H9 (cell line): ENCODE data around the gene RAB22A. TPM values are rescaled to one million over a fixed set of nuclear protein-coding genes. Genes with fewer than 3 reads are reported as not detected.

ENCODE experiments used
- DNase-seq: peaks from one replicate; pipeline ENCODE4 v3.0.0-alpha.2; 2017
- H2AFZ ChIP-seq: one replicate; pipeline ENCODE4 v1.6.1; 2013; ENCODE audit warnings: mild to moderate bottlenecking, low read length, control low read depth, moderate library complexity
- H2AK5ac ChIP-seq: 2 replicates; pipeline ENCODE4 v1.6.1; 2013; ENCODE audit warnings: low read length, control low read depth, mixed read lengths; ENCODE audit not compliant: insufficient read length
- H2BK120ac ChIP-seq: one replicate; pipeline ENCODE4 v1.6.1; 2013; ENCODE audit warnings: low read depth, mild to moderate bottlenecking, low read length, control low read depth, inconsistent platforms; ENCODE audit not compliant: poor library complexity, severe bottlenecking
- H2BK12ac ChIP-seq: 2 replicates; pipeline ENCODE4 v1.6.1; 2013; ENCODE audit warnings: low read length, control low read depth, mixed read lengths, low read depth; ENCODE audit not compliant: insufficient read length
- H2BK15ac ChIP-seq: 2 replicates; pipeline ENCODE4 v1.6.1; 2013; ENCODE audit warnings: low read depth, low read length, control low read depth
- H2BK20ac ChIP-seq: one replicate; pipeline ENCODE4 v1.6.1; 2013; ENCODE audit warnings: low read depth, mild to moderate bottlenecking, low read length, control low read depth, inconsistent platforms; ENCODE audit not compliant: poor library complexity, severe bottlenecking
- H2BK5ac ChIP-seq: 2 replicates; pipeline ENCODE4 v1.6.1; 2013; ENCODE audit warnings: low read length, control low read depth, mixed read lengths; ENCODE audit not compliant: insufficient read length
- H3K14ac ChIP-seq: 2 replicates; pipeline ENCODE4 v1.6.1; 2013; ENCODE audit warnings: low read length, control low read depth; ENCODE audit not compliant: insufficient read depth
- H3K18ac ChIP-seq: 2 replicates; pipeline ENCODE4 v1.6.1; 2013; ENCODE audit warnings: low read depth, mild to moderate bottlenecking, mixed read lengths, low read length, control low read depth; ENCODE audit not compliant: insufficient read length
- H3K23ac ChIP-seq: 2 replicates; pipeline ENCODE4 v1.6.1; 2013; ENCODE audit warnings: low read length, control low read depth, mixed read lengths, low read depth; ENCODE audit not compliant: insufficient read length
- H3K23me2 ChIP-seq: 2 replicates; pipeline ENCODE4 v1.6.1; 2013; ENCODE audit warnings: low read depth, mild to moderate bottlenecking, mixed read lengths, low read length, control low read depth; ENCODE audit not compliant: insufficient read length, poor library complexity, severe bottlenecking
- H3K27ac ChIP-seq: 2 replicates; pipeline ENCODE4 v1.5.1; 2013; ENCODE audit warnings: low read length, control low read depth, mixed read lengths, low read depth; ENCODE audit not compliant: insufficient read length
- H3K27me3 ChIP-seq: 2 replicates; pipeline ENCODE4 v1.6.1; 2013; ENCODE audit warnings: low read length, control low read depth, inconsistent platforms; ENCODE audit not compliant: insufficient read depth
- H3K4ac ChIP-seq: 2 replicates; pipeline ENCODE4 v1.6.1; 2013; ENCODE audit warnings: low read depth, mild to moderate bottlenecking, control low read depth, inconsistent platforms, low read length, moderate library complexity
- H3K4me1 ChIP-seq: 2 replicates; pipeline ENCODE4 v1.6.1; 2013; ENCODE audit warnings: low read length, control low read depth, inconsistent platforms; ENCODE audit not compliant: insufficient read depth
- H3K4me2 ChIP-seq: 2 replicates; pipeline ENCODE4 v1.6.1; 2013; ENCODE audit warnings: low read length, control low read depth, mixed read lengths; ENCODE audit not compliant: insufficient read length, insufficient read depth
- H3K56ac ChIP-seq: 2 replicates; pipeline ENCODE4 v1.6.1; 2013; ENCODE audit warnings: low read depth, mild to moderate bottlenecking, mixed read lengths, low read length, control low read depth; ENCODE audit not compliant: insufficient read length
- H3K79me1 ChIP-seq: 2 replicates; pipeline ENCODE4 v1.6.1; 2013; ENCODE audit warnings: low read depth, mild to moderate bottlenecking, moderate library complexity, low read length, control low read depth, inconsistent platforms; ENCODE audit not compliant: insufficient read depth, poor library complexity, severe bottlenecking
- H3K79me2 ChIP-seq: 2 replicates; pipeline ENCODE4 v1.6.1; 2013; ENCODE audit warnings: low read length, control low read depth, inconsistent platforms; ENCODE audit not compliant: insufficient read depth
- H3K9ac ChIP-seq: 2 replicates; pipeline ENCODE4 v1.6.1; 2013; ENCODE audit warnings: low read length, control low read depth, mixed read lengths; ENCODE audit not compliant: insufficient read length; ENCODE audit errors: extremely low read depth
- H3K9me3 ChIP-seq: one replicate; pipeline ENCODE4 v1.6.1; 2013; ENCODE audit warnings: low read depth, low read length, inconsistent platforms; ENCODE audit not compliant: control insufficient read depth
- H3T11ph ChIP-seq: one replicate; pipeline ENCODE4 v1.6.1; 2013; ENCODE audit warnings: mild to moderate bottlenecking, low read length, control low read depth, inconsistent platforms
- H4K20me1 ChIP-seq: one replicate; pipeline ENCODE4 v1.6.1; 2013; ENCODE audit not compliant: control insufficient read depth, insufficient read length, insufficient read depth
- H4K5ac ChIP-seq: 2 replicates; pipeline ENCODE4 v1.6.1; 2013; ENCODE audit warnings: low read depth, mild to moderate bottlenecking, mixed read lengths, low read length, control low read depth; ENCODE audit not compliant: insufficient read length
- H4K8ac ChIP-seq: replicated peaks from 2 replicates; pipeline ENCODE4 v1.6.1; 2013; ENCODE audit warnings: low read length, control low read depth, mixed read lengths, low read depth; ENCODE audit not compliant: insufficient read length
- H4K91ac ChIP-seq: 2 replicates; pipeline ENCODE4 v1.6.1; 2013; ENCODE audit warnings: low read depth, mild to moderate bottlenecking, moderate library complexity, mixed read lengths, low read length, control low read depth; ENCODE audit not compliant: insufficient read length
- H3K27ac Mint-ChIP-seq, 3 experiments: 2 replicates in 2 of 3; 3 replicates in 1 of 3; pipeline ENCODE4 v1.8.0; 2020 to 2021; ENCODE audit warnings: mixed read lengths in 3 of 3, mild to moderate bottlenecking in 1 of 3, moderate library complexity in 1 of 3
- H3K27me3 Mint-ChIP-seq: 2 replicates; pipeline ENCODE4 v1.8.0; 2021; ENCODE audit warnings: low read depth, mild to moderate bottlenecking, moderate library complexity, mixed read lengths
- H3K36me3 Mint-ChIP-seq, 3 experiments: 2 replicates in 2 of 3; 3 replicates in 1 of 3; pipeline ENCODE4 v1.8.0; 2020 to 2021; ENCODE audit warnings: low read depth in 3 of 3, mixed read lengths in 3 of 3; ENCODE audit not compliant: insufficient read depth in 1 of 3
- H3K4me1 Mint-ChIP-seq, 2 experiments: 2 replicates each; pipeline ENCODE4 v1.8.0; 2020; ENCODE audit warnings: mixed read lengths in 2 of 2
- H3K4me3 Mint-ChIP-seq, 2 experiments: 2 replicates in 1 of 2; 3 replicates in 1 of 2; pipeline ENCODE4 v1.8.0; 2020 to 2021; ENCODE audit warnings: mild to moderate bottlenecking in 2 of 2, mixed read lengths in 2 of 2, moderate library complexity in 1 of 2
- H3K9me3 Mint-ChIP-seq, 2 experiments: 2 replicates in 1 of 2; 3 replicates in 1 of 2; pipeline ENCODE4 v1.8.0; 2020; ENCODE audit warnings: mild to moderate bottlenecking in 2 of 2, mixed read lengths in 2 of 2, moderate library complexity in 1 of 2
- CTCF ChIP-seq: fragments of 200-600 bp; sonication (generic); conservative IDR thresholded peaks from 3 replicates; pipeline ENCODE4 v1.8.0; 2021; ENCODE audit warnings: antibody characterized with exemption, mild to moderate bottlenecking
- WGBS: extraction: QIAGEN DNeasy Blood & Tissue Kit; methylation state at CpG from one replicate; pipeline ENCODE4 v1.1.7; 2013; ENCODE audit warnings: missing lambda C conversion rate, low lambda C conversion rate, mixed read lengths; ENCODE audit not compliant: insufficient read length; ENCODE audit errors: extremely low coverage; 5-methylcytosine and 5-hydroxymethylcytosine counted together
- total RNA-seq: library from RNA; stranded (reverse); gene quantifications from 2 replicates; pipeline ENCODE4 v1.2.1, GENCODE V29; 2021

The RAB22A gene
- total RNA-seq, 1 experiment from 2014 or later = 6.3 TPM

GRCh38 chr20:58393299-58393698 lies 83.8 kb downstream of the RAB22A start:
- H3K79me1 ChIP-seq = peaks cover 4% of the 10 kb centered on the region
- no peak overlapping the region for H4K5ac ChIP-seq
- no peak overlapping the region for H4K91ac ChIP-seq
- H3K27ac Mint-ChIP-seq = peak overlapping the region in 2 of 3 experiments; percentile 2 to 20; a peak in 4 of 7 replicates
- peaks cover 8% of the 10 kb centered on the region for H3K23me2 ChIP-seq
- no peak overlapping the region for H3K4me3 Mint-ChIP-seq
- no peak overlapping the region for H4K8ac ChIP-seq
- no peak for TF ChIP-seq CTCF
- WGBS = no CpG with 5 or more reads among the region's 3 CpGs
- H2AK5ac ChIP-seq = no peak overlapping the region
- no peak overlapping the region for H3K14ac ChIP-seq
- no peak for DNase-seq
- no peak overlapping the region for H3K23ac ChIP-seq
- H3K4me2 ChIP-seq = no peak overlapping the region
- H3K4ac ChIP-seq = no peak overlapping the region
- H3K36me3 Mint-ChIP-seq = peaks cover 12 to 32% (median 26%) of the 10 kb centered on the region in 3 experiments
- no peak overlapping the region for H3T11ph ChIP-seq
- H2BK12ac ChIP-seq = no peak overlapping the region
- no peak overlapping the region for H2BK5ac ChIP-seq
- H2BK15ac ChIP-seq = no peak overlapping the region
- peaks cover 2% of the 10 kb centered on the region; the same call in 1 of the 2 replicates for H3K4me1 ChIP-seq
- H3K9me3 ChIP-seq = no peaks in the 10 kb centered on the region
- no peak overlapping the region for H2BK120ac ChIP-seq
- H3K4me1 Mint-ChIP-seq = peaks cover 39 to 42% of the 10 kb centered on the region in 2 experiments
- H3K9ac ChIP-seq = no peak overlapping the region
- no peaks in the 10 kb centered on the region for H3K27me3 ChIP-seq
- no peaks in the 10 kb centered on the region for H3K9me3 Mint-ChIP-seq
- no peak overlapping the region for H3K18ac ChIP-seq
- no peak overlapping the region for H2BK20ac ChIP-seq
- H3K27me3 Mint-ChIP-seq = no peaks in the 10 kb centered on the region
- H3K79me2 ChIP-seq = peaks cover 42% of the 10 kb centered on the region; the same call in 1 of the 2 replicates
- peaks cover 2% of the 10 kb centered on the region for H4K20me1 ChIP-seq
- no peak overlapping the region for H2AFZ ChIP-seq
- no peak overlapping the region for H3K56ac ChIP-seq
- no peak overlapping the region for H3K27ac ChIP-seq
